SH-SY5Y (cell line): Measurements from ENCODE around the gene ESCO1.
A peak's percentile ranks its signal among the peaks of the same experiment; 100 is the strongest.

Experiments
- GATA2 ChIP-seq: IDR thresholded peaks from 2 replicates; pipeline ENCODE4 v1.6.1; 2011; ENCODE audit warnings: mild to moderate bottlenecking, low read depth, low read length
- GATA3 ChIP-seq: IDR thresholded peaks from 2 replicates; pipeline ENCODE4 v1.6.1; 2011; ENCODE audit warnings: low read depth, mild to moderate bottlenecking, low read length, moderate library complexity

DNA sequence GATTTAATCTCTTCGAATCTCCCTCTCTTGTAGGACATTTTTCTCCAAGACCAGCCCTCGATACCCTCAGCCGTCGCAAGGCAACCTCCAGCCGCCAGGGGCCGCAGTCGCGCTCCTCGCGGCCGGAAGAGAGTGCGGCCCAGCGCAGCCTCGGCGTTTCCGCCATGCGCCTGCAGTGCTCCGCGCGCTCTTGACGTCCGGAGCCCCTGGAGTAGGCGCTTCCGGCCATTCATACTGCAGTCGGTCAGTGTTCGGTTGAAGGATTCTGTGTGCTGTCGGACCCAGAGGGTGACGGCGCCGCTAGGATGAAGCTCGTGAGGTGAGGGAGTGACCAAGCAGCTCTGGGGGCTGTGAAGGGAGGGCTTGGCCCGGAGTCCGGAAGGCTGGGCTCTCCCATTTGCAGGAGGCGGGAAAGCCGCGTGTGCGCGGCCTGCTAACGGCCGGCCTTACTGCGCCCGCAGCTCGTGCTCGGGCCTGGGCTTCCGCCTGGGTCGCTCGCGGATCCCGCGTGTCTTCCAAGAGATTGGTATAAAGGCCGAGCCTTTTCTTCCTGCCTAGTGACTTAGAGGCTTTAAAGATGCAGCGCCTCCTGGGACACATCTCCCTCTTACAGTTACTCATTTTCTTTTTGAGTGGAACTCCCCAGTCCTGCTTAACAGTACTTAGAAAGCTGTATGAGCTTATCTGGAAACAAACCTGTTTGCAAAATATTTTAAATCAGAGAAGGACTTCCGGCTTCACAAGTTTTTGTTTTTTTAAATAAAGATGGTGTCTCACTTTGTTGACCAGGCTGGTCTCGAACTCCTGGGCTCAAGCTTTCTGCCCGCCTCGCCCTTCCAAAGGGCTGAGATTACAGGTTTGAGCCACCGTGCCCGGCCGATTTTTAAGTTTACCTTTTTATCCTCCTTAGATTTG lies 11.9 kb upstream of the ESCO1 start, which contains the start of gene SNRPD1:
- TF ChIP-seq GATA2 (peak; percentile 55), GATA3 (no peak)
